HepG2 (cell line): ENCODE measurements around the gene CPZ. TPM values are rescaled to one million over a fixed set of nuclear protein-coding genes. Genes with fewer than 3 reads are reported as not detected.

ENCODE experiments used
- ATAC-seq: fragments of 200-7000 bp; cut with Tn5 transposase; 3 replicates; pipeline ENCODE4 v1.9.1; 2020; ENCODE audit warnings: mild to moderate bottlenecking, moderate library complexity
- BruUV-seq: library from RNA; stranded (reverse); fragments of 400-500 nt; replicated peaks from 2 replicates; lab custom pipeline; 2021; lab: Mats Ljungman, UMichigan
- CTCF ChIA-PET: fragments of 300-600 bp; formaldehyde crosslinking; extraction: SDS; loops from one replicate; lab custom pipeline; 2021; ENCODE audit warnings: low total read pairs, inconsistent platforms, low intra/inter-chr PET ratio; lab: Yijun Ruan, JAX
- POLR2A ChIA-PET: fragments of 350-600 bp; sonication (Branson Sonifier 250); formaldehyde crosslinking; loops from one replicate; lab custom pipeline; 2020; ENCODE audit warnings: antibody characterized with exemption, inconsistent platforms; lab: Yijun Ruan, JAX
- DNase-seq: peaks from one replicate; pipeline ENCODE4 v3.0.0-alpha.2; 2015; ENCODE audit warnings: low spot score
- FAIRE-seq: peaks from 3 replicates; lab custom pipeline; 2011; peaks lifted over from hg19 to GRCh38; lab: Jason Lieb, UNC
- H2AFZ ChIP-seq: one replicate; pipeline ENCODE4 v1.6.1; 2011; ENCODE audit warnings: low read length, inconsistent platforms
- H3K27ac ChIP-seq: fragments of 300-600 bp; 3 replicates; pipeline ENCODE4 v1.8.0; 2011; ENCODE audit warnings: mixed run types, mild to moderate bottlenecking, mixed read lengths, low read length, inconsistent platforms; ENCODE audit not compliant: insufficient read depth; ENCODE audit errors: extremely low read length
- H3K27me3 ChIP-seq, 2 experiments: fragments of 200-600 bp in 1 of 2; 2 replicates in 1 of 2; 3 replicates in 1 of 2; pipeline versions ENCODE4 v1.6.0 to v1.8.0; 2011; ENCODE audit warnings: low read length in 2 of 2, mild to moderate bottlenecking in 2 of 2, moderate library complexity in 2 of 2, inconsistent platforms in 1 of 2; ENCODE audit not compliant: insufficient read depth in 2 of 2, control insufficient read depth in 1 of 2
- H3K36me3 ChIP-seq, 2 experiments: fragments of 200-600 bp in 1 of 2; replicated peaks in 1 of 2; 2 replicates in 1 of 2; 3 replicates in 1 of 2; pipeline versions ENCODE4 v1.5.1 to v1.8.0; 2011; ENCODE audit warnings: low read length in 2 of 2, inconsistent platforms in 1 of 2; ENCODE audit not compliant: insufficient read depth in 2 of 2, control insufficient read depth in 1 of 2
- H3K4me1 ChIP-seq: 2 replicates; pipeline ENCODE4 v1.5.1; 2012; ENCODE audit warnings: low read length, inconsistent platforms; ENCODE audit not compliant: insufficient read depth
- H3K4me2 ChIP-seq: 2 replicates; pipeline ENCODE4 v1.6.0; 2011; ENCODE audit warnings: low read depth, low read length, inconsistent platforms
- H3K4me3 ChIP-seq, 3 experiments: fragments of 200-600 bp in 1 of 3; sonication (generic), shearing (Covaris generic) in 1 of 3; replicated peaks in 1 of 3; 2 replicates each; pipeline ENCODE4 v1.5.1; 2011 to 2016; ENCODE audit warnings: low read length in 3 of 3, inconsistent platforms in 2 of 3, low read depth in 2 of 3, mild to moderate bottlenecking in 2 of 3, control low read depth in 1 of 3, mixed read lengths in 1 of 3; ENCODE audit not compliant: insufficient read depth in 1 of 3
- H3K79me2 ChIP-seq: one replicate; pipeline ENCODE4 v1.6.1; 2011; ENCODE audit warnings: low read length, inconsistent platforms; ENCODE audit not compliant: insufficient read depth
- H3K9ac ChIP-seq: 2 replicates; pipeline ENCODE4 v1.6.0; 2011; ENCODE audit warnings: mild to moderate bottlenecking, low read depth, low read length, inconsistent platforms; ENCODE audit not compliant: insufficient read depth
- H3K9me3 ChIP-seq: 2 replicates; pipeline ENCODE4 v1.5.1; 2012; ENCODE audit warnings: mild to moderate bottlenecking, low read length
- H4K20me1 ChIP-seq: 2 replicates; pipeline ENCODE4 v1.6.0; 2011; ENCODE audit warnings: inconsistent platforms, mild to moderate bottlenecking, low read length, moderate library complexity; ENCODE audit not compliant: insufficient read depth
- BRD4 ChIP-seq: sonication (generic); formaldehyde crosslinking; IDR thresholded peaks from 2 replicates; pipeline ENCODE4 v1.4.0; 2020; ENCODE audit warnings: missing genetic modification reagents
- U2AF2 ChIP-seq: fragments of 200-400 bp; formaldehyde crosslinking; IDR thresholded peaks from 2 replicates; pipeline ENCODE4 v1.6.1; 2017; ENCODE audit warnings: low read depth, mild to moderate bottlenecking, low read length
- WGBS: methylation state at CpG from one replicate; pipeline ENCODE4 v1.1.6; 2017; ENCODE audit warnings: low lambda C conversion rate; 5-methylcytosine and 5-hydroxymethylcytosine counted together
- in situ Hi-C: cut with HindIII; loops from 2 replicates; pipeline ENCODE4 v1.10.0; 2017; ENCODE audit warnings: low pct_unique_long_range_greater_than_20kb; ENCODE audit not compliant: extremely low pct_ligation_motif_present
- intact Hi-C: fragments of 100-400 bp; cut with micrococcal nuclease; formaldehyde crosslinking; loops from one replicate; pipeline ENCODE4 v1.10.0; 2022; ENCODE audit not compliant: unreplicated experiment
- polyA plus RNA-seq, 8 experiments: library from polyadenylated mRNA; depleted of rRNA in 3 of 8; stranded (reverse) in 7 of 8; unstranded in 1 of 8; fragments of >200 nt; fragmentation: Illumina TruSeq in 4 of 8; extraction: Trizol in 4 of 8; gene quantifications; 2 replicates each; pipeline versions ENCODE4 v1.2.1 to v1.2.3, GENCODE V29; 2011 to 2016; ENCODE audit warnings: low read depth in 4 of 8, missing spikeins in 1 of 8, mixed read lengths in 1 of 8; ENCODE audit not compliant: insufficient read depth in 1 of 8
- total RNA-seq, 5 experiments: library from RNA; depleted of rRNA; stranded (reverse); fragments of >200 nt; fragmentation: Illumina TruSeq; extraction: Trizol; gene quantifications; 2 replicates each; pipeline ENCODE4 v1.2.3, GENCODE V29; 2016; ENCODE audit warnings: low read depth in 1 of 5
- TF ChIP-seq, protein P1 (sequence below): IDR thresholded peaks from 2 replicates; pipeline ENCODE4 v1.6.1; 2016; ENCODE audit warnings: low read depth, control low read depth
- TF ChIP-seq, protein P2 (sequence below): sonication (generic); formaldehyde crosslinking; IDR thresholded peaks from 2 replicates; pipeline ENCODE4 v1.5.1; 2020; ENCODE audit warnings: mild to moderate bottlenecking, missing genetic modification reagents, borderline replicate concordance
- TF ChIP-seq, protein P3 (sequence below): sonication (generic); formaldehyde crosslinking; IDR thresholded peaks from 2 replicates; pipeline ENCODE4 v1.4.0; 2020; ENCODE audit warnings: missing genetic modification reagents

The CPZ gene
- total and polyA plus RNA-seq, 2 of the 13 experiments (the other 11 are each of a cell fraction or from before 2014, with no cell fraction given), result 0.58 to 0.61 TPM

DNA sequence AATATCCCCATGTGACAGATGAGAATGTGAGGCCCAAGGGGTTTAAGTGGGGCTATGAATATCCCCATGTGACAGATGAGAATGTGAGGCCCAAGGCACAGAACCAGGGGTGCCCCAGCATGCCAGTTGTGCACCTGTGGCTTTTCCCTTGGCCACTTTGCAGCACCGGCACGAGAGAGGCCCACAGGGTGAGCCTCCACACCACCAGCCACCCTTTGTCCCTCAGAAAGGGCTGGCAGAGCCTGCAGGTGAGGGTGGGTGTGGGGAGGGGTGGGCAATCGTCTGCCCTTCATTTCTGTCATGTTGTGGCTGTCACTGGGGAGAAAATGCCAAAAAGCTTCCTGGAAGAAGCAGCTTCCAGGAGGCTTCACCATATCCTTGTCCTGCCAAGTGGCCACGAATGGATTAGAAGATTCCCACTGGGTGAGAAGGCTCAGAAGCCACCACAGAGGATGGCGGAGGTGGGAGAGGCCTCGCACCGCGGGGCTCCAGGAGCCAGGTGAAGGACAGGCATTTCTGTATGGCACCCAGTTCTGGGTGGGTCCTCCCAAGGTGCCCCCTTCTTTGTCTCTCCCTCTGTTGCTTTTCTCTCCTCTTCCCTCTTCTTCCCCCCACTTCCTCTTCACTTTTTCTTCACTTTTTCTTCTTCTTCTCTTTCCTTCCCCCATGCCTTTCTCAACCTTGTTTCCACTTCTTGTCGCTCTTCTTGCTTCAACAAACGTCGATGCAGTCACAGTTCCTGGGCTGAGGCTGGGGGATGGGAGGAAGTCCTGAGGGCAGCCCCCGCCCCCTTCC lies 12.8 kb upstream of the CPZ start:
- BruUV-seq, result no TSS peak
- H3K9me3 ChIP-seq, result no peaks in the 10 kb centered on the region
- TF ChIP-seq, protein P1, sequence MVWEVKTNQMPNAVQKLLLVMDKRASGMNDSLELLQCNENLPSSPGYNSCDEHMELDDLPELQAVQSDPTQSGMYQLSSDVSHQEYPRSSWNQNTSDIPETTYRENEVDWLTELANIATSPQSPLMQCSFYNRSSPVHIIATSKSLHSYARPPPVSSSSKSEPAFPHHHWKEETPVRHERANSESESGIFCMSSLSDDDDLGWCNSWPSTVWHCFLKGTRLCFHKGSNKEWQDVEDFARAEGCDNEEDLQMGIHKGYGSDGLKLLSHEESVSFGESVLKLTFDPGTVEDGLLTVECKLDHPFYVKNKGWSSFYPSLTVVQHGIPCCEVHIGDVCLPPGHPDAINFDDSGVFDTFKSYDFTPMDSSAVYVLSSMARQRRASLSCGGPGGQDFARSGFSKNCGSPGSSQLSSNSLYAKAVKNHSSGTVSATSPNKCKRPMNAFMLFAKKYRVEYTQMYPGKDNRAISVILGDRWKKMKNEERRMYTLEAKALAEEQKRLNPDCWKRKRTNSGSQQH (CRISPR knock-in tag), result no peak
- TF ChIP-seq, protein P2, sequence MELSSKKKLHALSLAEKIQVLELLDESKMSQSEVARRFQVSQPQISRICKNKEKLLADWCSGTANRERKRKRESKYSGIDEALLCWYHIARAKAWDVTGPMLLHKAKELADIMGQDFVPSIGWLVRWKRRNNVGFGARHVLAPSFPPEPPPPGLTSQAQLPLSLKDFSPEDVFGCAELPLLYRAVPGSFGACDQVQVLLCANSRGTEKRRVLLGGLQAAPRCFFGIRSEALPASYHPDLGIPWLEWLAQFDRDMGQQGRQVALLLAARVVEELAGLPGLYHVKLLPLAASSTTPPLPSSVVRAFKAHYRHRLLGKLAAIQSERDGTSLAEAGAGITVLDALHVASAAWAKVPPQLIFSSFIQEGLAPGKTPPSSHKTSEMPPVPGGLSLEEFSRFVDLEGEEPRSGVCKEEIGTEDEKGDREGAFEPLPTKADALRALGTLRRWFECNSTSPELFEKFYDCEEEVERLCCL (CRISPR knock-in tag), result no peak
- TF ChIP-seq BRD4 (CRISPR knock-in tag) (no peak), U2AF2 (no peak)
- TF ChIP-seq, protein P3, sequence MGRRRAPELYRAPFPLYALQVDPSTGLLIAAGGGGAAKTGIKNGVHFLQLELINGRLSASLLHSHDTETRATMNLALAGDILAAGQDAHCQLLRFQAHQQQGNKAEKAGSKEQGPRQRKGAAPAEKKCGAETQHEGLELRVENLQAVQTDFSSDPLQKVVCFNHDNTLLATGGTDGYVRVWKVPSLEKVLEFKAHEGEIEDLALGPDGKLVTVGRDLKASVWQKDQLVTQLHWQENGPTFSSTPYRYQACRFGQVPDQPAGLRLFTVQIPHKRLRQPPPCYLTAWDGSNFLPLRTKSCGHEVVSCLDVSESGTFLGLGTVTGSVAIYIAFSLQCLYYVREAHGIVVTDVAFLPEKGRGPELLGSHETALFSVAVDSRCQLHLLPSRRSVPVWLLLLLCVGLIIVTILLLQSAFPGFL (CRISPR knock-in tag), result no peak
- 17% methylated on average over 10 of the region's 12 CpGs for WGBS
- 0 out of 2 replicates have a peak, but pooled peaks cover 3% of the 10 kb centered on the region for H4K20me1 ChIP-seq
- no peaks in the 10 kb centered on the region for H3K79me2 ChIP-seq
- H3K4me3 ChIP-seq, result no peak overlapping the region
- intact Hi-C loops, result no loop called here
- in situ Hi-C loops, result no loop called here
- no peak overlapping the region for H3K27ac ChIP-seq
- H3K4me2 ChIP-seq, result no peak overlapping the region
- ChIA-PET CTCF (no interaction called here), POLR2A (no interaction called here)
- no peak overlapping the region for H2AFZ ChIP-seq
- H3K36me3 ChIP-seq, result no peaks in the 10 kb centered on the region
- DNase-seq (no peak), ATAC-seq (no peak), FAIRE-seq (no peak)
- 0 out of 5 replicates have a peak, but pooled peaks cover 2 to 5% of the 10 kb centered on the region in 2 experiments for H3K27me3 ChIP-seq
- no peak overlapping the region for H3K9ac ChIP-seq
- H3K4me1 ChIP-seq, result no peaks in the 10 kb centered on the region
